ENCODE results near the gene CADPS. TPM values are rescaled to one million over a fixed set of nuclear protein-coding genes. Genes with fewer than 3 reads are reported as not detected.

Gene CADPS
- total RNA-seq, 1 donor from 2014 or later: 1.1 TPM

GRCh38 chr3:62355703-62356102 is 519.5 kb downstream of the CADPS start:
- no peak for DNase-seq (ENCODE audit: low spot score)
